ENCODE results near the gene NCKAP1.
"Not testable (repeated sequence)": the region's sequence is repeated elsewhere in the genome, so short reads cannot be mapped to it uniquely, and the experiment has no call there.

NCKAP1 gene

DNA sequence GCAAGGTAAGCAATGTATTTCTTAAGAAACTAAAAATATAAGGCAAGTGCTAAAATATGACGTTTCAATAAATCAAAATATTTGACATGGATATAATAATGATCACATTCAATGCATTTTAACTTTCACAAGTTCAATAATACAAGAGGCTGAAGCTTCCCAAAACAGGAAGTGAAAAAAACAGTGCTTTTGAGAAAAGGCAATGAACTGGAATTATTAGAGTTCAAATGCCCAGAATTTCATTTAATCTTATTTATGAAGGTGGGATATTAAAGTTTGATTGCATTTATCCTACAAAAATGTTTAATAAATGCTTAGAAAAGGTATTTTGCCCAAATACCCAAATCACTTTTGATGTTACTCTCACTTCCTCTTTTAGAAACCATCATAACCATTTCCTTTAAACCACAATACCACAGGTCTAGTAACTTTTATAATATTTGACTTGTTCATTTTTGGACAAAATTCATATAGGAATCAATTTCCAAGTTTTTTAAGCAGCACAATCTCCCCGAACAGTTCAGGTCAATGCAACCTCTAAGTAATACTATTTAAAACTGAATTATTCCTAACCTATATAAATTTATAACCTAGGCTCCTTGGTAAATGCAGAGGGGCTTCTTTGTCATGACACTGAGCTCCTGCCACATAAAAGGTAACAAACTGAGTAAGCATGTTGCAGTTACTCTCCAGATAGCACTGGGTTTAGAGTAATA lies 2.1 kb downstream of the NCKAP1 start:
- no peak for DNase-seq (ENCODE audit: low spot score)

DNA sequence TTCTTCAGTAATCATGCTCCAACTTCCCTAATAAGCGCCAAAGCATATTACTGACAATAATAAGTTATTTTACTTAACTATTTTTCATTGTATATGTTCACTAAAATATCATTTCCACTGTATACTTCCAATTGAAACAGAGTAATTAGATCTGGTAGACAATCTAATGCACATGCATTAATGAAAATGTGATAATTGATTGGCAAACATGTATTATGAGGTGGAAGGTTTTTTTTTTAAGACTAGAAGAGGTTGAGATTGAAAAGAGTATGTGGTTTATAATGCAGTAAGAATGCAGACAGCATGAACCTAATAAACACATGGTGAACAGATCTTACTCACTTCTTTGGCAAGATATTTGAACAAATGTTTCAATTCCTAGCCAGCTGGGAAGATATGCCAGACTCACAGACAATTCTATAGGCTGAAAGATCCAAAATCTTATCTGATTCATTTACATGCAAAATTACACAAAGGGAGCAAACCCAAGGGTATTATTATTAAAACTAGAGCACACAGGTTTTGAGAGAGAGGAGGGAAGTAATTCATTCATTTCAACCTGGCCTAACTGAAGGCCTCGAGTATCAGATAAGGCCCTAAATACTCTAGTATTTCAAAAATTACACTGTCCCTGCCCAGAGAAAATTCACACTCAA lies 2.8 kb downstream of the NCKAP1 start:
- no peak for DNase-seq (ENCODE audit: low spot score)

DNA sequence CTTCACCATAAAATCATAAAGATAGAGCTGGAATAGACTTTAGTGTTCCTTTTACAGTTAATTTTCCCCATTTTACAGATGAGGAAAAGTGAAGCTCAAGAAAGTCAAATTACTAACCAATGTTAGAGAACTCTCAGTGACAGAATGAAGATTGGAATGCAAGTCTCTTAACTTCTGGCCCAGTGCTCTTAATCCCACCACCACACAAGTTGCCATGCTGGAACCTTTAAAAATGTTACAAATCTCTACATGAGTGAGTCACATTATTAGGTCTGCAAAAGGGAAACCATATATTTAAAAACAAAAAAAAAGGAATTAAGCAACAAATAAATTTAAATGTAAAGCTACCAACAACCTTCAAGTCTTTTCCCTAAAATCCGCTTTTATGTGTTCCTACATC lies 3.5 kb downstream of the NCKAP1 start:
- DNase-seq (ENCODE audit: low spot score), result no peak

DNA sequence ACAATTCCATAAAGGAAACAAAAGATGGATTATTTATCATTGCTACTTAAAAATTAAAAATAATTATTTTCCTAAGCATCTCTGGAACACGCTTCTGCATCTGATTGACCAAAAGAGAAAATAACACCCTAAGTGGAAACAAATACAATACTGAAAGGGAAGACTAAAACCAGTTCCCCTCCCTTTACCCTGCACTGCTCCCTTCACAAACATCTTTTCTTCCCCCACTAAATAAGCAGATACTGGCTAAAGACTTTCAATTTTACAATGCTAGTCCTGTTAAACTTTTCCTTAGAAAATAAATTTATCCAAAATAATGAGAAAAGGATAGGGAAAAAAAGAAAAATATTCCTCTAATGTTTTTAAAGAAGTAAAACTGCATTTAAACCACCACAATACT lies 4.3 kb downstream of the NCKAP1 start:
- DNase-seq (ENCODE audit: low spot score), result no peak

DNA sequence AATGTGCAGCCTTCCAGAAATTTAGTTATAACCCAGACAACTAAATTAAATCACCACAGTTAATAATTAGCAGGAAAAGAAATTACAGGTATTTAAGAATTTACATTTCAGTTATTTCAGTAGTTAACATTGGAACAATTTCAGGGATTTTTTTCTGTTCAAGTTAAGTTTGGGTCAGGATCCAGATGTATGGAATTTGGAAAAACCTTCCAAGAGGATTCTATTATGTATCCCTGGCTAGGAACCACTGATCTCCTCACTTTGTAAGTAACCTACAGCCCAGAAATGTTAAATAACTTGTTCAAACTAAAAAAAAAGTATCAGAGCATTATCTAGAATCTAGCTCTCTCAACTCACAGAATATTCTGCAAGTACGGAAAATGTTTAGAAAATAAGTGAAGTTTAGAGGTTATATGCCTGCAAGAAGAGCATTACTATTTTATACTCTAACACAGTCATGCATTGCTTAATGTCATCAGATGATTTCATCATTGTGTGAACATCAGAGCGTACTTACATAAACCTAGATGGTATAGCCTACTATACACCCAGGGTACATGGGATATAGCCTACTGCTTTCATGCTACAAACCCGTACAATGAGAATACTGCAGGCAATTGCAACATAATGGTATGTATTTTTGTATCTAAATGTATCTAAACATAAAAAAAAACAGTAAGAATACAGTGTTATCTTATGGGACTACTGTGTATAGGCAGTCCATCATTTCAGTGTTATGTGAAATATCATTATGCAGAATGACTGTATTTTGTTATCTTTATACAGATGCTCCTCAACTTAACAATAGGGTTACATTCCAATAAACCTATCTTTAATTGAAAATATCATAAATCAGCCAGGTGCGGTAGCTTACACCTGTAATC lies 6.1 kb downstream of the NCKAP1 start:
- DNase-seq (ENCODE audit: low spot score), result peak; percentile 10

DNA sequence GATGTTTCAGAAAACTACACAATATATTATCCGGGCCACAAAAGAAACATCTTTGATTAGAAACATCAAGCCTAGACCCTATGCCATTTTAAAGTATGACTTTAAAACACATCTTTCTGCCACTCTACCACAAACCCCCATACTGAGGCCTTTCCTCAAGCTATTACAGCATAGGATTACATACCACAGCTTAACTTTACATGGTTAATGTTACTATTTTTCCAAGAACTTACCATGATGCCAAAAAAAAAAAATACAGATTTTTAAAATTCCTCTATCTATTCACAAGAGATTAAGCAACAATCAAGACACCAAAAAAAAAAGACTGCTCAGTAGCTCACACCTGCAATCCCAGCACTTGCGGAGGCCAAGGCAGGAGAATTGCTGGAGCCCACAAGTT lies 9.0 kb downstream of the NCKAP1 start:
- no peak for DNase-seq (ENCODE audit: low spot score)

DNA sequence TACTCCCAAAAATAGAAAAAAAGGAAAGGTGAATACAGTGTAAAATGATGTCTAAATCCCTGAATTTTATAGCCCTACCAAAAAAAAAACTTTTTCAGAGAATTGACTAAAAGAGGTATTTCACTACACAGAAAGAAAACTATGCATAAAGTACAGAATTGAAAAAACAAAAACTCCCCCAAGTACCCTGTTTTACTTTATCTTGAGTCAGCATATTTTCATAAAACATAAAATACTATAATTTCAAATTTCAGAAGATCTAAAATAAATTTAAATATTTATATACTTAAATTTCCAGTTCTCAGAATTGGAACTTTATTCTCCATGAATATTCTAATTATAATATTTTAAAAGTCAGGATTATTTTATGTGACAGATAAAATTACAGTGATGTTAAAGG lies 10.1 kb downstream of the NCKAP1 start:
- no peak for DNase-seq (ENCODE audit: low spot score)

DNA sequence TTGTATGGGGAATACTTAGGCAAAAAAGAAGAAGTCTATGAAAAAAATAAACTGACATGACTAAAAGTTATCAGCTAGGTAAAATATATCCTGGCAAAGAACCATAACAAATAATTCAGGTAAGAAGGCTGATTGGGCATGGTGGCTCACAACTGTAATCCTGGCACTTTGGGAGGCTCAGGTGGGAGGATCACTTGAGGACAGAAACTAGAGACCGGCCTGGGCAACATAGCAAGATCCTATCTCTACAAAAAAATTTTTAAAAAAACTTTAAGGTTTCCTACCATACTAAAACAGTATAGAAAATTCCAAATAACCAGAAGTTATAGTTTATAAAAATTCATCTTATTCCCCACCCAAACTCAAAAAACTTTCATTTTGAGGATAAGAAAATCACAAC lies 10.8 kb downstream of the NCKAP1 start:
- DNase-seq (ENCODE audit: low spot score), result no peak

DNA sequence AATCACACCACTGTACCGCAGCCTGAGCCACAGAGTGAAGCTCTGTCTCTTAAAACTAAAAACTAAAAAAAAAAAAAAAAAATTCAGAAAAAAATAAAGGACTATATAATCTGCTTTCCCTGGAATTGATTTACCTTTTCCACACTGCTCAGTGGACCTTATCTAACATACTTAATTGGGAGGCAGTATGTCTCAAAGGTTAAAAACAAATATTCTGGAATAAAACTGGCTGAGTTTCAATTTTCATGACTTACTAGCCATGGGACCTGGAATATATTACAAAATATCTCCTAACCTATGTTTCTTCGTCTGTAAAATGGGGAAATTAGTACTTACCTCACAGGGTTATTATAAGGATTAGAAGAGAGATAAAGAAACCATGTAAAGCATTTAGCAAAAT lies 11.8 kb downstream of the NCKAP1 start:
- no peak for DNase-seq (ENCODE audit: low spot score)

DNA sequence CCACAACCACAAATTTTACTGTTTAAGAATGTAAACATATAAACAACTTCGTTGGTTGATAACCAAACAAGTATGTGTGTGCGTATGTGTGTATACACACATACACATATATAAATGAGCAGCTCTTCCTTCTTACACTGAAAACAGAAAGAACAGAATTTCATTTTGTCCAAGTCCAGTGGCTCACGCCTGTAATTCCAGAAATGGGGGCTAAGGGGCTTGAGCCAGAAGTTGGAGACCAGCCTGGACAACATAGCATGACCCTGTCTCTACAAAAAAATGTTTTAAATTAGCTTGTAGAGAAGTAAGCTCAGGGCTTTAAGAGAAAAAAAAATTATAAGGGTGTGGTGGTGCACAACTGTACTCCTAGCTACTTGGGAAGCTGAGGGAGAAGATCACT lies 12.3 kb downstream of the NCKAP1 start:
- no peak for DNase-seq (ENCODE audit: low spot score)

DNA sequence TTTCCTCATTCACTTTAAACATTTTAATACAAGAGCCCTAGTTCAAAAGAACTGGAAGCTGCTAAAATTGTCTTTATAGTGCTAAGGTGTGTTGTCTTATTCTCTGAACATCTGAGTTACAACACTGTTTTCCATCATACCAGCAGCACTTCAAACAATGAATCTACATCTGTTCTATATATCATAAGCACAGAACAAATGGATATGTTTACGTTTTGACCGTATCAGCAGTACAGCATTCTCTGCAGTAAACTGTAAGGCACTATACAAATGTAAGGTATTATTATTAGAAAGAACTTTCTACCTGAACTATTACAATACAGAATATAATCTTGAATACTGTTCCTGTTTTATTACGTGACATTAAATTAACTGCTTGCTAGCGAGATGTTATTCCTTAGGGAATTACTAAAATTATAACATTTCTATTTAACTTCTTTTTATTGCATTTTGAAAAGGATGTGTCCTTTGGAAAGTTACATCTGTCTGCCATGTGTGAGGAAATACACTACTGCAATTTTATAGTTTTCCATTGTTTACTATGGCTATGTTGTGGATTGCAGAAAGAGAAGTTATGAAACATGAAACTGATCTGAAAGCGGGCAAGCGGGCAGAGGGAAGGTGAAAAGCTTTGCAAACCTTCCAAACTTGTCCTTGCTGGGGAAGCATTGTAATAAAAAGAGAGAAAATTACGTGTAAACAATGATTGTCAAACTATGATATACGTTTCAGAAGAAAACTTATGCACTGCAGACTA lies 13.7 kb downstream of the NCKAP1 start:
- DNase-seq (ENCODE audit: low spot score), result no peak

DNA sequence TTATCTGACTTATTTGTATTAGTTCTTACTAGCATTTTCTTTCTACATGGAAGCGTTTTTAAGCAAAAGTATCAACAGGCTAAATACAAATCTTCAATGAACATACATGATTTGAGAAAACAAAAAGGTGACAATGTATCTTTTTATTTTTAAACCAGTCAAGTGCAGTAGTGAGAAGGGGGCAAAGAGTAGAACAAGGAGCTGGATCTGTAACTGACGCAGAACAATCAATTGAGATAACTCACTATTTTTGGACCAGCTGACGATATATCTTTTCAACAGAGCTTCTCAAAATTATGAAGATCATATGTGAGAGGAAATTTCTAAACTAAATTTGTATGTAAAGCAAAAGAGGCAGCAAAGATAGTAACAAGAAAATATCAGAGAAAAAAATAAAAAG lies 15.5 kb downstream of the NCKAP1 start:
- no peak for DNase-seq (ENCODE audit: low spot score)

DNA sequence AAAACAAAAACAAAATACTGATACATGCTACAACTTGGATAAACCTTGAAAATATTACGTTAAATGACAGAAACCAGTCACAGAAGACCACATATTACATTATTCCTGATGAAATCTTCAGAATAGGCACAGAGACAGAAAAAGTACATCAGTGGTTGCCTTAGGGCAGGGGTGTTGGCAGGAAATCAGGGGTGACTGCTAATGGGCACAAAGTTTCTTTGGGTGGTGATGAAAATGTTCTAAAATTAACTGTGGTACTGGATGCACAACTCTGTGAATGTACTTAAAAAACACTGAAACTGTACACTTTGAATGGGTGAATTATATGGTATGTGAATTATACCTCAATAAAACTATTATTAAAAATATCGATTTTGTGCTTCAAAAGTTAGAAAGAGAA lies 16.6 kb downstream of the NCKAP1 start:
- DNase-seq (ENCODE audit: low spot score), result no peak

DNA sequence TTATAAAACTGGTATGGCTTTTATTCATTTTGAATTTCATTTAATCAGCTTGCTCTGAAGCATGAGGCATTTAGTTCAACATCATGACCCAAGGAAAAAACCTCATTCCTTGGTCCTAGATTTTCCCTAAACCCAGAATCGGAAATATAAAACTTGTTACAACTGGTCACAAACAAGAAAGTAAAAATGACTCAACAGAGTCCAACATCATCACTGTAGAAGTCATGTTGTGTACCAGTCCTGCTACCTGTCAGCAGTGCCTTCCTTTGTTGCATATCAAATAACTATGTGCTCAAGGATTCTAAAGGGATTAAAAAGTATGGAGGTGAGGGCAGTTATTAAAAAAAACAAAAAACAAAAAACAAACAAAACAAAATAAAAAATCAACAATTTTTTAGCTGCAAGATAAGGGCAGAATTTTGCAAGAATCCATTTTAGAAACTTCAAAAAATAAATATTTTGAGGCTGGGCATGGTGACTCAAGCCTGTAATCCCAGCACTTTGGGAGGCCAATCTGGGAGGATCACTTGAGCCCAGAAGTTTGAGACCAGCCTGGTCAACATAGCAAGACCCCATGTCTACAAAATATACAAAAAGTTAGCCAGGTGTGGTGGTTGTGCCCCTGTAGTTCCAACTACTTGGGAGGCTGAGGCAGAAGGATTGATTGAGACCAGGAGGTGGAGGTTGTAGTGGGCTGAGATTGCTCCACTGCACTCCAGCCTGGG lies 18.4 kb downstream of the NCKAP1 start:
- DNase-seq (ENCODE audit: low spot score), result no peak

DNA sequence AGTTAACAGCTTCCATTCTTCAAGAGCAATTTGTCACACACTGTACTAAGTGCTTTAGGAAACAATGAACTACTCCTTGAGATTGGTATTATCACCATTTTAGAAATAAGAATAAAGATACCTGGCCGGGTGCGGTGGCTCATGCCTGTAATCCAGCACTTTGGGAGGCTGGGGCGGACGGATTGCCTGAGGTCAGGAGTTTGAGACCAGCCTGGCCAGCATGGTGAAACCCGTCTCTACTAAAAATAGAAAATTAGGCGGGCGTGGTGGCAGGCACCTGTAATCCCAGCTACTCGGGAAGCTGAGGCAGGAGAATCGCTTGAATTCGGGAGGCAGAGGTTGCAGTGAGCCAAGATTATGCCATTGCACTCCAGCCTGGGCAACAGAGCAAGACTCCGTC lies 20.4 kb downstream of the NCKAP1 start:
- DNase-seq (ENCODE audit: low spot score), result not testable (repeated sequence)

DNA sequence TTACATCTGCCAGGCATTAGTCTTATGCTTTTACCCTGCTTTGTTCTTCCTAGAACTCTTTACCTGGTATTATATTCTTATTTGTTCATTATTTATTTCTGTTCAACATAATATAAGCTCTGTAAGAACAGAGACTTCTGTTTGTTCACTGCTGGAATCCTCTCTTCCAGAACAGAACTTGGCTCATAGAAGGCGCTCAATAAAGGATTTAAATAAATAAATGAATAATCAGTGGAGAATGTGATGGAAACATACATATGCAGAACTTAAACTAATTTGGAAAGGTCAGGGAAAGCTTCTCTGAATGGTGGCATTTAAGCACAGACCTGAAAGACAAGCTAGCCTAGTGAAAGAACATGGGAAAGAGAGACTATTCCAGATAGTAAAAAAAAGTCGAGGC lies 24.3 kb downstream of the NCKAP1 start:
- DNase-seq (ENCODE audit: low spot score), result no peak

DNA sequence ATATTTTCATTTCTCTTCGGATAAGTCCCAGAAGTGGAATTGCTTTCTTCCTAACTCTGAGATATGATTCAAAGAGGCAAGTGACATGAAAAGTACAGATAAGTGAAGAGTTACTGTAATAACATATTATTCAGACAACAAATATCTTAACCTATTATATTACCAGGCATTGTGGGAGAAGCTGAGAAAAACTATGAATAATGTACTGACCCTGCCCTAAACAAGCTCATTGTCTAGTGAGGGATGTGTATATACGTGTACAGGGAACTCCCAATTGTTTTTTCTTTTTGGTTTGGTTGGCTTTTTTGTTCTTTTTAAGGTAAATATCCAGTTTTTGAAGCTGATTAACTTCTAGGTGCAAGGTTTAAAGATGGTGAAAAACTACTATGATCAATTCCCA lies 26.5 kb downstream of the NCKAP1 start:
- no peak for DNase-seq (ENCODE audit: low spot score)

DNA sequence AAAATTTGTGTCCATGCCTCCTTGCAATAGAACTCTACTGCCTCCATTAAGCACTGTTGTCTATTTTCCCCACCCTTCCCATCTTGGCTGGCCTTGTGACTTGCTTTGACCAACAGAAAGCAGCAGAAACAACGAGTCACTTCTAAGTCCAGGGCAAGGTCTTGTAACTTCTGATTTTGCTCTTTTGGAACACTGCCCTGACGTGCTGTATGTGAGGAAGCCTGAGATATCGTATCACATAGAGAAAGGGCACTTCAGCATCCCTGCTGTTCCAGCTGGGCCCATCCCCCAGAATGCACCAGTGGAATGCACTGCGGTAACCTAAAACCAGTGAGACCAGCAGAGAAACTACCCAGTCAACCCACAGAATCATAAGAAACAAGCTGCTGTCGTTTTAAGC lies 28.1 kb downstream of the NCKAP1 start:
- DNase-seq (ENCODE audit: low spot score), result no peak

DNA sequence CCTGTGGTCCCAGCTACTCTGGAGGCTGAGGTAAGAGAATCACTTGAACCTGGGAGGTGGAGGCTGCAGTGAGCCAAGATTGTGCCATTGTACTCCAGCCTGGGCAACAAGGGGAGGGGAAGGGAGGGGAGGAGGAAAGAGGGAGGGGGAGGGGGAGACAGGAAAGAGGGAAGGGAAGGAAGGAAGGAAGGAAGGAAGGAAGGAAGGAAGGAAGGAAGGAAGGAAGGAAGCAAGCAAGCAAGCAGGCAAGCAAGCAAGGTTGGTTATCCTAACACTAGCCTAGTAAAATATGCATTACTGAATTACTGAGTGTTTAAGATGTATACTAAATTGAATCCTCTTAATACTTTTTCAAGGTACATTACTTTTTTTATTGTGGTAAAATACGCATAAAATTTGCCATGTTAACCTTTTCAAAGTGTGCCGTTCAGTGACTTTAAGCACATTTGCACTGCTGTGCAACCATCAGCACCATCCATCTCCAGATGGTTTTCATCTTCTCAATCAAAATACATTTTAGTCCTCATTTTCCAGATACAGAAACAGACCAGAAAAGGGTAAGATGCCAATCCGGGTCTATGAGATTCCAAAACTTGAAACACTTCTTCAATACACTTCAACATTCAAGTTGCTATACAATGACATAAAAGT lies 28.9 kb downstream of the NCKAP1 start:
- no peak for DNase-seq (ENCODE audit: low spot score)

DNA sequence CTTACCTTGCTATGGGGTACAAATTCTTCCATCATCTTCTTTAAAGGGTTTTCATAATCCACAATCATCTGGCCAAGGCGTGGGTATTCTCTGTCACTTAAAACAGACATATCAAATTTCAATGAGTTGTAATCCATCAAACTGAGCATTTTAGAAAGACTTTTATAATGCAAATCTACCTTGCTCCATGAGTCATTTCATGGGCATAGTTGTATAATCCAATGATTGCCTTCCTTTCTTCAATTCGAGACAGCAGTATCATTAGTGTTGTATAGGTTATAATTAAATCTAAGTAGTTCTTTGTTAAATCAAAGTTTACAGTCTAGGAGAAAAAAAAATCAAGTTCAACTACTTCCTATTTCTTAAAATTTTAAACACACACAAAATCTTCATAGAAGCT lies 36.3 kb downstream of the NCKAP1 start:
- DNase-seq (ENCODE audit: low spot score), result no peak

DNA sequence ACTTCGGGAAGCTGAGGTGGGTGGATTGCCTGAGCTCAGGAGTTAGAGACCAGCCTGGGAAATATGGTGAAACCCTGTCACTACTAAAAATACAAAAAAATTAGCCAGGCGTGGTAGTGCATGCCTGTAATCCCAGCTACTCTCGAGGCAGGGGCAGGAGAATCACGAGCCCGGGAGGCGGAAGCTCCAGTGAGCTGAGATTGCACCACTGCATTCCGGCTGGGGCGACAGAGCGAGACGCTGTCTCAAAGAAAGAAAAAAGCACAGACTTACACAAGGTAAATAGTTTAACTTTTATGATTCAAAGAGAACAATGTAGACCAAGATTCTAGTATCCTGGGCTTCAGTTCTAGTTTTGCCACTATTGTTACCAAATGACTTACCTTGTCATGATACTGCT lies 37.4 kb downstream of the NCKAP1 start:
- no peak for DNase-seq (ENCODE audit: low spot score)

Data from SW480 (cell line).